ENCODE measurements around the gene EMD.

- no peak for TF ChIP-seq EZH2phosphoT487 (IDR thresholded peaks at IDR 0.05; ENCODE audit: borderline replicate concordance)
- no peak for TF ChIP-seq CTCF (conservative IDR thresholded peaks at IDR 0.05; ENCODE audit: low read length)
Observed at GRCh38 chrX:154333837-154334271, 45.2 kb upstream of the EMD start.
